ENCODE measurements around the gene TSPAN9.

Gene TSPAN9

GRCh38 chr12:3117144-3117581, 40.0 kb downstream of the TSPAN9 start:
- intact Hi-C loops (cut with DNase I) = no loop called here
- no peak for DNase-seq

- intact Hi-C loops (cut with DNase I) = no loop called here
- peak in 1 of 10 donors; percentile 49 for DNase-seq
Observed at GRCh38 chr12:3117591-3118015, 40.4 kb downstream of the TSPAN9 start.

GRCh38 chr12:3119192-3119755, 42.1 kb downstream of the TSPAN9 start:
- intact Hi-C loops (cut with DNase I) = no loop called here
- peak in 2 of 10 donors; percentile 20 to 45 for DNase-seq

GRCh38 chr12:3119756-3120601, 42.8 kb downstream of the TSPAN9 start:
- DNase-seq = peak in 5 of 10 donors; percentile 25 to 86 (median 75)
- intact Hi-C loops (cut with DNase I) = no loop called here

GRCh38 chr12:3120701-3121100, 43.5 kb downstream of the TSPAN9 start:
- intact Hi-C loops (cut with DNase I) = no loop called here
- DNase-seq = peak in 3 of 10 donors; percentile 3 to 74 (median 43)

- intact Hi-C loops (cut with DNase I) = no loop called here
- DNase-seq = peak in 3 of 10 donors; percentile 42 to 71 (median 63)
Observed at GRCh38 chr12:3122841-3123678, 45.9 kb downstream of the TSPAN9 start.

- peak in 1 of 10 donors; percentile 34 for DNase-seq
- intact Hi-C loops (cut with DNase I) = no loop called here
Observed at GRCh38 chr12:3123729-3124128, 46.5 kb downstream of the TSPAN9 start.

- intact Hi-C loops (cut with DNase I) = no loop called here
- no peak for DNase-seq
Observed at GRCh38 chr12:3124917-3125316, 47.7 kb downstream of the TSPAN9 start.

GRCh38 chr12:3125674-3126073, 48.5 kb downstream of the TSPAN9 start:
- intact Hi-C loops (cut with DNase I) = no loop called here
- peak in 1 of 10 donors; percentile 55 for DNase-seq

- intact Hi-C loops (cut with DNase I) = no loop called here
- DNase-seq = no peak
Observed at GRCh38 chr12:3127832-3128231, 50.7 kb downstream of the TSPAN9 start.

- DNase-seq = no peak
- intact Hi-C loops (cut with DNase I) = no loop called here
Observed at GRCh38 chr12:3128498-3129293, 51.5 kb downstream of the TSPAN9 start.

GRCh38 chr12:3129301-3130056, 52.3 kb downstream of the TSPAN9 start:
- peak in 1 of 10 donors; percentile 54 for DNase-seq
- intact Hi-C loops (cut with DNase I) = loop anchor here (10.0 kb wide), 1 partner anchor 675 kb away; no protein-coding TSS in a partner anchor

- intact Hi-C loops (cut with DNase I) = loop anchor here (10.0 kb wide), 1 partner anchor 675 kb away; no protein-coding TSS in a partner anchor
- DNase-seq = peak in 1 of 10 donors; percentile 77
Observed at GRCh38 chr12:3130057-3130830, 53.1 kb downstream of the TSPAN9 start.

GRCh38 chr12:3131129-3131528, 54.0 kb downstream of the TSPAN9 start:
- peak in 1 of 10 donors; percentile 72 for DNase-seq
- intact Hi-C loops (cut with DNase I) = loop anchor here (10.0 kb wide), 1 partner anchor 674 kb away; no protein-coding TSS in a partner anchor

- DNase-seq = peak in 1 of 10 donors; percentile 69
- intact Hi-C loops (cut with DNase I) = loop anchor here (10.0 kb wide), 1 partner anchor 672 kb away; no protein-coding TSS in a partner anchor
Observed at GRCh38 chr12:3132636-3133404, 55.6 kb downstream of the TSPAN9 start.

- intact Hi-C loops (cut with DNase I) = loop anchor here (10.0 kb wide), 1 partner anchor 671 kb away; no protein-coding TSS in a partner anchor
- DNase-seq = peak in 1 of 10 donors; percentile 36
Observed at GRCh38 chr12:3133405-3133783, 56.2 kb downstream of the TSPAN9 start.

- intact Hi-C loops (cut with DNase I) = loop anchor here (10.0 kb wide), 1 partner anchor 671 kb away; no protein-coding TSS in a partner anchor
- no peak for DNase-seq
Observed at GRCh38 chr12:3134126-3134525, 56.9 kb downstream of the TSPAN9 start.
